ENCODE results near the gene IL1RAPL2.

IL1RAPL2 gene

DNA sequence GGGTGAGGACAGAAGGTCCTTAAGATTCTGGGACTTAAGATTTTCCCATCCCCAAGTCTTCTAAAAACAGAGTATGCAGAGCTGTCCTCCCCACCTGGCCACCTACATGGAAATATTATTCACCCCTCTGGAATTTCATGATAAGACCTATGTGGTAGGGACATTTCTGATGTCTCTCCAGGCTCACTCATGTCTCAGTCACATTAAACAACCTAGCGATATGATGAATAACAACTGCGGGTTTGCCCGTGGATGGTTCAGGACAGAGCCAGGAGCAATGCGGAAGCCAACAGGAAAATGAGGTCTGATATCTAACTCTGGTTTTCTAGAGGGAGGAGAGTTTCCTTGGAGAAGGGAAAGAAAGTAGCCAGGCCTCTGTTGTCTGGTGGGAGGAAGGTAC lies 607.1 kb downstream of the IL1RAPL2 start:
- WGBS, result over 99% methylated on average over 4 of the region's 4 CpGs
- Histone ChIP-seq H3K27ac (ENCODE audit: low read depth, low read length) (no peak overlapping the region), H3K4me3 (ENCODE audit: low read length) (no peak overlapping the region), H3K9ac (ENCODE audit: low read depth, low read length) (no peak overlapping the region), H3K4me1 (ENCODE audit: insufficient read depth, low read length) (no peaks in the 10 kb centered on the region), H3K9me3 (ENCODE audit: insufficient read depth, low read depth, low read length) (no peaks in the 10 kb centered on the region), H3K36me3 (ENCODE audit: insufficient read depth, low read length) (no peaks in the 10 kb centered on the region), H3K27me3 (ENCODE audit: insufficient read depth, low read length) (no peaks in the 10 kb centered on the region)

DNA sequence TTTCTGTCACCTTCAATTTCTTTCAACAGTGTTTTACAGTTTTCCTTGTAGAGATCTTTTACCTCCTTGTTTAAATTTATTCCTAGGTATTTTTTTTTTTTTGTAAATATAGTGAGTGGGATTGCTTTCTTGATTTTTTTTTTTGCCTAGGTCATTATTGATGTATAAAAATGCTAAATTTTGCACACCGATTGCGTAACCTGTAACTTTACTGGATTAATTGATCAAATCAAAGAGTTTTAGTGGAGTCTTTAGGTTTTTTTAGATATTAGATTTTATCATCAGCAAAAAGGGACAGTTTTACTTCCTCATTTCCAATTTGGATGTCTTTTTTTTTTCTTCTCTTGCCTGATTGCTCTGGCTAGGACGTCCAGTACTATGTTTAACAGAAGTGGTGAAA lies 613.6 kb downstream of the IL1RAPL2 start:
- no peaks in the 10 kb centered on the region for H3K9me3 ChIP-seq (ENCODE audit: insufficient read depth, low read depth, low read length)
- H3K27ac ChIP-seq (ENCODE audit: low read depth, low read length), result no peak overlapping the region
- no peaks in the 10 kb centered on the region for H3K36me3 ChIP-seq (ENCODE audit: insufficient read depth, low read length)
- H3K4me1 ChIP-seq (ENCODE audit: insufficient read depth, low read length), result no peaks in the 10 kb centered on the region
- WGBS, result 96% methylated on average over 3 of the region's 3 CpGs
- no peaks in the 10 kb centered on the region for H3K27me3 ChIP-seq (ENCODE audit: insufficient read depth, low read length)
- no peak overlapping the region for H3K4me3 ChIP-seq (ENCODE audit: low read length)
- H3K9ac ChIP-seq (ENCODE audit: low read depth, low read length), result no peak overlapping the region

DNA sequence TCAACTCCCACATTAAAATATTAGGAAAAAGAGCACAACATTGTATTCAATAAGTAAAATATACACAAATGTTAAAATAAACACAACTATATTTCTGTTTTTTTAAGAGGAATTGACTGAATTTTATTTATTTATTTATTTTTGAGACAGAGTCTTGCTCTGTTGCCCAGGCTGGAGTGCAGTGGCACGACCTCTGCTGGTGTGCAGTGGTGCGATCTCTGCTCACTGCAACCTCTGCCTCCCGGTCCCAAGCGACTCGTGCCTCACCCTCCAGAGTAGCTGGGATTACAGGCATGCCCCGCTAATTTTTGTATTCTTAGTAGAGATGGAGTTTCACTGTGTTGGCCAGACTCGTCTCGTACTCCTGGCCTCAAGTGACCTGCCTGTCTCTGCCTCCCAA lies 623.1 kb downstream of the IL1RAPL2 start:
- Histone ChIP-seq H3K27ac (ENCODE audit: low read depth, low read length) (no peak overlapping the region), H3K27me3 (ENCODE audit: insufficient read depth, low read length) (no peaks in the 10 kb centered on the region), H3K4me3 (ENCODE audit: low read length) (no peak overlapping the region), H3K9me3 (ENCODE audit: insufficient read depth, low read depth, low read length) (no peaks in the 10 kb centered on the region), H3K4me1 (ENCODE audit: insufficient read depth, low read length) (no peaks in the 10 kb centered on the region), H3K36me3 (ENCODE audit: insufficient read depth, low read length) (no peaks in the 10 kb centered on the region), H3K9ac (ENCODE audit: low read depth, low read length) (no peak overlapping the region)
- WGBS, result 99% methylated on average over 6 of the region's 8 CpGs

DNA sequence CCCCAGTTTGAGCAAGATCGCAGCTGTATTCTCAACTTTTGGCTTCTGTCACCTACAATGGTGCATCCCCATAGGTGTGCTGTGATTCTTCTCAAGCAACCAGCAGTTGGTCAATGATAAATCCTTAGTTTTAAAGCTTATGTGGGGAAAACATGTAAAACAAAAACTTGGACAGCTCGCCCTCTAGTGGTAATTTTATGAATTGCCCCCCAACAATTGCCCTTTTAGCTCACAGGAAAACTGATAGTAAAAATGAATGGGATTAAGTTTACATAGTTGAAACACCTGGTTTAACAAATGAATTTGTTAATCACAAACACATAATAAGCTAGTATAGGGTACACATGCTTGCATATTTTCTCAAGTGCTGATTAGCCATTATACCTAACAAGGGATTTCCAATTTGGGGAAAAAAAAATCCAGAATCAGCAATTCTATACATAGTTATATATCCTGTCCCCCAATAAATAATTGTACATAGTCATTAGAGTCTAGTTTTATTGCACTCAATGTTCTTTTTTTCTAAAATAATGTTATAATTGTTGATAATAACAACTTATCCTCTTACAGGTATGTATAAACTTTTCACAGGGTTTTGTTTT lies 624.4 kb downstream of the IL1RAPL2 start:
- Histone ChIP-seq H3K27me3 (ENCODE audit: insufficient read depth, low read length) (no peaks in the 10 kb centered on the region), H3K4me3 (ENCODE audit: low read length) (no peak overlapping the region), H3K4me1 (ENCODE audit: insufficient read depth, low read length) (no peaks in the 10 kb centered on the region), H3K9me3 (ENCODE audit: insufficient read depth, low read depth, low read length) (no peaks in the 10 kb centered on the region), H3K27ac (ENCODE audit: low read depth, low read length) (no peak overlapping the region), H3K9ac (ENCODE audit: low read depth, low read length) (no peak overlapping the region), H3K36me3 (ENCODE audit: insufficient read depth, low read length) (no peaks in the 10 kb centered on the region)
- whole genome bisulfite sequencing, result 13% methylated on average over 2 of the region's 2 CpGs

DNA sequence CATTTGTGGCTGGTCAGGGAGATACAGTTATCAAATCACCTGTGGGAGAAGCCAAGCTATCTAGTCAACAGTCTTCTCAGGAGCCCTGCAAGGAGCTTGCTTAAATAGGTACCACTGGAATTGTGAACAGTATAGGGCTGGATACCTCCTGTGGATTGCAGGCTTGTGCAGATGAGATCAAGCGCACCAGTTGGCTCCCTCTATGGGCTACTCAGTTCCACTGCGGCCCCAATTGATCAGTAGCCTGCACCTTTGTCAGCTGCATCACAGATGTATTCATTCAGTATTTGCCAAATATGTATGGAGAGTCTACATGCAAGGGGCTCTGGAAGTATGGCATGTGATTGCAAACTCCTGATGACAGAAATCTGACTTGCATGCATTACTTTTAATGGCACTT lies 625.9 kb downstream of the IL1RAPL2 start:
- H3K36me3 ChIP-seq (ENCODE audit: insufficient read depth, low read length), result no peaks in the 10 kb centered on the region
- no peaks in the 10 kb centered on the region for H3K9me3 ChIP-seq (ENCODE audit: insufficient read depth, low read depth, low read length)
- 19% methylated on average over 2 of the region's 2 CpGs for WGBS
- H3K4me1 ChIP-seq (ENCODE audit: insufficient read depth, low read length), result no peaks in the 10 kb centered on the region
- H3K27ac ChIP-seq (ENCODE audit: low read depth, low read length), result no peak overlapping the region
- H3K9ac ChIP-seq (ENCODE audit: low read depth, low read length), result no peak overlapping the region
- no peak overlapping the region for H3K4me3 ChIP-seq (ENCODE audit: low read length)
- no peaks in the 10 kb centered on the region for H3K27me3 ChIP-seq (ENCODE audit: insufficient read depth, low read length)

DNA sequence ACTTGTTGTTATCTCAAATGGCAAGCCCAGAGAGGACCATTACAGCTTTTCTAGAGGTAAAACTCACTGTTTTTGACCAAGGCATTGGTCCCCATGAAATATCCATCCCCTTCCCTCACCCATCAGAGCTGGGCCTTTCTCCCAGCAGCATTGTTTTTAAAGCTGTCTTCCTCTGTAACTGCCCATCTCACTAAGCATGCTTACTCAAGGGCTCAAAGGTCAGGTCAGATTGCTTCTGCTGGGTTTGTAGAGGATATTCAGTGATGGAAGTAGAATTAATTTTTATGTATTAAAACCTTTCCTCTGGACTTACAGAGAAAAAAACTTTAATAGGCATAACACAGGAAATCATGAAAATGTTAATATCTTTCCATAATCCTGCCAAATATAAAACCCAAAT lies 643.4 kb downstream of the IL1RAPL2 start:
- no peak overlapping the region for H3K9ac ChIP-seq (ENCODE audit: low read depth, low read length)
- H3K27me3 ChIP-seq (ENCODE audit: insufficient read depth, low read length), result no peaks in the 10 kb centered on the region
- no peaks in the 10 kb centered on the region for H3K9me3 ChIP-seq (ENCODE audit: insufficient read depth, low read depth, low read length)
- no peaks in the 10 kb centered on the region for H3K4me1 ChIP-seq (ENCODE audit: insufficient read depth, low read length)
- no peaks in the 10 kb centered on the region for H3K36me3 ChIP-seq (ENCODE audit: insufficient read depth, low read length)
- H3K4me3 ChIP-seq (ENCODE audit: low read length), result no peak overlapping the region
- no peak overlapping the region for H3K27ac ChIP-seq (ENCODE audit: low read depth, low read length)

DNA sequence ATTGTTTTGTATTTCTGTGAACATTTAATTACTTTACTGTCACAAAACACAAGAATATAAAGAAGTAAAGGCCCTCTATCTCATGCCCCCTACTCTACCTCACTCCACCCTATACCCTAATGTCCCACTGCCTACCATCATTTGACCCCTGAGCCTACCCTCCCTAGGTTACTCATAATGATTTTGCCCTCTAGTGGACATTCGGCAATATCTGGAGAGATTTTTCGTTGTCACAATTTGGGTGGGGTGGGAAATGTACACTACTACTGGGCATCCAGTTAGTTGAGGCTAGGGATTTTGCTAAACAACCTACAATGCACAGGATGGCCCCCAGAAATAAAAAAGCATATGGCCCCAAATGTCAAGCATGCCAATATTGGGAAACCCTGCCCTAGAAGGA lies 644.3 kb downstream of the IL1RAPL2 start:
- WGBS, result no CpG with 5 or more reads among the region's 2 CpGs
- Histone ChIP-seq H3K27me3 (ENCODE audit: insufficient read depth, low read length) (no peaks in the 10 kb centered on the region), H3K4me1 (ENCODE audit: insufficient read depth, low read length) (no peaks in the 10 kb centered on the region), H3K9me3 (ENCODE audit: insufficient read depth, low read depth, low read length) (no peaks in the 10 kb centered on the region), H3K36me3 (ENCODE audit: insufficient read depth, low read length) (no peaks in the 10 kb centered on the region), H3K4me3 (ENCODE audit: low read length) (no peak overlapping the region), H3K27ac (ENCODE audit: low read depth, low read length) (no peak overlapping the region), H3K9ac (ENCODE audit: low read depth, low read length) (no peak overlapping the region)

DNA sequence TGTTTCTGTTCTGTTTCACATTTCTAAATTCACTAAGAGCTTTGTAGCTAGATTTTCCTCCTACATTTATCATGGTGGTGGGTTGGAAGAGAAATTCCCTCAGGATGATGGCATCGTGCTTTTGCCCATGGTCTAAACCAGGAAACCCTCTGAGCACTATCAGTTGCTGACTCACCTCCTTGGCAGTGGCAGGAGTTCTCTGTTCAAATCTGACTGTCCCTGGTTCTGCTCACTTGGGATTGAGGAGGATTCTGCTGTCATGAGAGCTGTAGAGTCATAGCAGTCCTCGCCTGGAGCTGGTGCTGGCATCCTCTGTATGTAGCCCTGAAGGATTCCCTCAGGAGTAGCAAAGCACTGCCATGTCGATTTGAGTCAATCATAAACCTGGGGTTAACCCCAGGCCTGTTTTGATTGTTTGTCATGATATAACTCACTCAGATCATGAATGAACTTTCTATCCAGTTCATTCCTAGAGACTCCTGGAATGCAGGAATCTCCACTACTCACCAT lies 645.1 kb downstream of the IL1RAPL2 start:
- Histone ChIP-seq H3K4me3 (ENCODE audit: low read length) (no peak overlapping the region), H3K9ac (ENCODE audit: low read depth, low read length) (no peak overlapping the region), H3K36me3 (ENCODE audit: insufficient read depth, low read length) (no peaks in the 10 kb centered on the region), H3K4me1 (ENCODE audit: insufficient read depth, low read length) (no peaks in the 10 kb centered on the region), H3K9me3 (ENCODE audit: insufficient read depth, low read depth, low read length) (no peaks in the 10 kb centered on the region), H3K27ac (ENCODE audit: low read depth, low read length) (no peak overlapping the region), H3K27me3 (ENCODE audit: insufficient read depth, low read length) (no peaks in the 10 kb centered on the region)
- 92% methylated on average over 3 of the region's 3 CpGs for WGBS

DNA sequence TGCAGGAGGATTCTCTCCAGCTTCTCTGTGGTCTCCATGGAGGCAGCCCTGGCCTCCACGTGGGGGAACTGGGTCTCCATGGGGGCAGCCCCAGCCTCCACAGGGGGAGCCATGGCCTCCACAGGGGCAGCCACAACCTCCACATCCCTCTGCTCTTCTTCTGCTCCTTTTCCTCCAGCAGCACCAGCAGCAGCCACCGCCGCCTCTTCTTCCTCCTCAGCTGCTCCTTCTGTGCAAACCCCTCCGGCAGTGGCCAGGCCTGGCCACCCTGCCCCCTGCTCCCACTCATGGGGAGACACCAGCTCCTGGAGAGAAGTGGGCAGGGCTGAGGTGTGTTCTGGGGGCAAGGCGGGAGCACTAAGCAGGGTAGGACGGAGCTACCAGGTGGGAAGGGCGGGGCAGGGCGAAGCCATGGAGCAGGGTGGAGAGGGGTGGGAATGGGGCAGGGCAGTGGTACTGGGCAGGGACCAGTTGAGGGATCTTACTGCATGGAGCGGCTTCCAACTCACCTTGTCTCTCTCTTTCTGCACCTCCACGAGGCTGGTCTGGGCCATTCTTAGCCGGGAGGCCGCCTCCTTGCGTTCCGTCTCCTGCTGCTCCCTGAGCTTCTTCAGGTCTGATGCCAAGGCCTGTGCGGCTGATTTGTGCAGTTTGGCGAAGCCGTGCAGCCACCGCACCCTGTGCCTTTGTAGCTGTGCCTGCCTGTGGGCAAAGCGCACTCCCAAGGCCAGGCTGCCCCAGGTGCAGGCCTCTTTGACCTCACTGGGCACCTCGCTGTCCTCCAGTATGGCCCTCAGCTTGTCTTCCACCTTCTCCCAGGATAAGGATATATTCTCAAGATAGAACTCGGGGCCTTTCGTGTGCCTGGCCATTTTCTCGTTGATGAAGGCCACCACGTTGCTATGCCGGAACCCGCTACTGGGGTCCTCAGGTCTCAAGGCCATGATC lies 653.7 kb downstream of the IL1RAPL2 start:
- 95% methylated on average over 26 of the region's 26 CpGs for WGBS
- Histone ChIP-seq H3K27ac (ENCODE audit: low read depth, low read length) (no peak overlapping the region), H3K9ac (ENCODE audit: low read depth, low read length) (no peak overlapping the region), H3K36me3 (ENCODE audit: insufficient read depth, low read length) (no peaks in the 10 kb centered on the region), H3K4me1 (ENCODE audit: insufficient read depth, low read length) (no peaks in the 10 kb centered on the region), H3K9me3 (ENCODE audit: insufficient read depth, low read depth, low read length) (no peaks in the 10 kb centered on the region), H3K4me3 (ENCODE audit: low read length) (no peak overlapping the region), H3K27me3 (ENCODE audit: insufficient read depth, low read length) (no peaks in the 10 kb centered on the region)

DNA sequence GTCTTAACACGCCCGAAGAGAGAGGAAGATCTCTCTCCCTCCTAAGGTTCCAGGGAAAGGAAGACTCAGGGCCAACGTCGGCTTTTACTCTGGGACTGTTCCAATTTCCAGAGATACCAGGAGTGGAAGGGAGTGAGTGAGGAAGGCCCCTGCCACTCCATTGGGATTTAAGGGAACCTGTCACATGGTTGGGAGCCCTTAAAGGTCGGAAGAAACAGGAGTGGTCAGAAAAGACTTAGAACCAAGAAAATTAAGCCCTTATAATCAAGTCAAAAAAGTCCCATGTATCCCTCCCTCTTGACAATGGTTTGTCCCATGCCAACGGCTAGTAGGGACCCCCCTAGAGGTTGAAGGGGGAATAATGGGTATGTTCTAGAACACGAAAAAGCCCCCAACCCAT lies 654.6 kb downstream of the IL1RAPL2 start, which contains the start of gene TEX13A:
TSS of gene TEX13A (minus strand) at position 59 of the 400 bp plus-strand sequence. CDS start 297 bp downstream, outside the sequence.
- Histone ChIP-seq H3K36me3 (ENCODE audit: insufficient read depth, low read length) (no peaks in the 10 kb centered on the region), H3K9me3 (ENCODE audit: insufficient read depth, low read depth, low read length) (no peaks in the 10 kb centered on the region)
- 97% methylated on average over 4 of the region's 7 CpGs for WGBS

DNA sequence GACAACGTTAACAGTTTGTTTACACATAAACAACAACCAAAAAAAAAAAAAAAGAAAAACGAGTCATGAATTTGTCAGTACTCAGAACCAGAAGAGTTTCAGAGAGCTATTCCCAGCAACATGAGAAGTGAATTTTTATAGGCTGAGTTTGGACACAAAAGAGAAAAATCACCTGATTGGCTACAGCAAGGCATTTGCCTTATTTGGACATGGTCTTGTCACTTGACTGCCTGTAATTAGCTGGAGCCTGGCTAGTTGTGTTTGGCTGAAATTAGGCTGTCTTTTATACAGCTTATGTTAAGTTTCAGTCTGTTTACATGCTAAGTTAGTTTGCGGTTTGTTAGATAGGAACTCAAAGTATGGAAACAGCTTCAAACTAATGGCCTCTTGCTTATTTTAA lies 655.4 kb downstream of the IL1RAPL2 start:
- Histone ChIP-seq H3K27me3 (ENCODE audit: insufficient read depth, low read length) (no peaks in the 10 kb centered on the region), H3K27ac (ENCODE audit: low read depth, low read length) (no peak overlapping the region), H3K9me3 (ENCODE audit: insufficient read depth, low read depth, low read length) (no peaks in the 10 kb centered on the region), H3K36me3 (ENCODE audit: insufficient read depth, low read length) (no peaks in the 10 kb centered on the region), H3K4me1 (ENCODE audit: insufficient read depth, low read length) (no peaks in the 10 kb centered on the region), H3K4me3 (ENCODE audit: low read length) (no peak overlapping the region), H3K9ac (ENCODE audit: low read depth, low read length) (no peak overlapping the region)
- WGBS, result 90% methylated on average over 2 of the region's 3 CpGs

More for the DNA sequence above, 654.6 kb downstream of the IL1RAPL2 start, which contains the start of gene TEX13A:
- no peaks in the 10 kb centered on the region for H3K4me1 ChIP-seq (ENCODE audit: insufficient read depth, low read length)
- H3K9ac ChIP-seq (ENCODE audit: low read depth, low read length), result no peak within 1 kb of the TSS
- H3K4me3 ChIP-seq (ENCODE audit: low read length), result no peak within 1 kb of the TSS
- H3K27me3 ChIP-seq (ENCODE audit: insufficient read depth, low read length), result no peaks in the 10 kb centered on the region
- H3K27ac ChIP-seq (ENCODE audit: low read depth, low read length), result no peak within 1 kb of the TSS

All from HUES64 (cell line).